MCF 10A (cell line): ENCODE measurements around the gene SLC23A3. TPM values are rescaled to one million over a fixed set of nuclear protein-coding genes. Genes with fewer than 3 reads are reported as not detected.

ENCODE experiments used
- BruUV-seq: library from RNA; stranded (reverse); fragments of 400-500 nt; replicated peaks from 2 replicates; lab custom pipeline; 2021; lab: Mats Ljungman, UMichigan
- CTCF ChIA-PET: fragments of 300-600 bp; sonication (Branson Sonifier 250); formaldehyde crosslinking; extraction: SDS; loops from one replicate; lab custom pipeline; 2021; ENCODE audit warnings: antibody characterized with exemption, inconsistent platforms; lab: Yijun Ruan, JAX
- POLR2A ChIA-PET: fragments of 300-600, 350-650 bp; sonication (Branson Sonifier 250); formaldehyde crosslinking; extraction: SDS; loops from one replicate; lab custom pipeline; 2020; ENCODE audit warnings: antibody characterized with exemption, inconsistent platforms; lab: Yijun Ruan, JAX
- DNase-seq: peaks from one replicate; pipeline ENCODE4 v3.0.0-alpha.2; 2018; ENCODE audit not compliant: unreplicated experiment
- H3K27ac Mint-ChIP-seq: one replicate; pipeline ENCODE4 v1.8.0; 2022; ENCODE audit warnings: mild to moderate bottlenecking, low read depth, mixed read lengths; ENCODE audit not compliant: unreplicated experiment
- H3K27me3 Mint-ChIP-seq: one replicate; pipeline ENCODE4 v1.8.0; 2022; ENCODE audit warnings: mixed read lengths; ENCODE audit not compliant: insufficient read depth, unreplicated experiment
- H3K36me3 Mint-ChIP-seq: one replicate; pipeline ENCODE4 v1.8.0; 2022; ENCODE audit warnings: mild to moderate bottlenecking, moderate library complexity, mixed read lengths; ENCODE audit not compliant: insufficient read depth, unreplicated experiment
- H3K4me1 Mint-ChIP-seq: one replicate; pipeline ENCODE4 v1.8.0; 2022; ENCODE audit warnings: mixed read lengths; ENCODE audit not compliant: insufficient read depth, unreplicated experiment
- H3K4me3 Mint-ChIP-seq: one replicate; pipeline ENCODE4 v1.8.0; 2022; ENCODE audit warnings: mild to moderate bottlenecking, moderate library complexity, mixed read lengths; ENCODE audit not compliant: unreplicated experiment
- H3K9me3 Mint-ChIP-seq: one replicate; pipeline ENCODE4 v1.8.0; 2022; ENCODE audit warnings: mixed read lengths; ENCODE audit not compliant: unreplicated experiment
- CTCF ChIP-seq: fragments of 200-600 bp; IDR thresholded peaks from one replicate; pipeline ENCODE4 v1.8.0; 2022; ENCODE audit warnings: antibody characterized with exemption, mild to moderate bottlenecking; ENCODE audit not compliant: unreplicated experiment
- intact Hi-C: fragments of 100-400 bp; cut with micrococcal nuclease; formaldehyde crosslinking; loops from 2 replicates; pipeline ENCODE4 v1.14.1; 2022
- total RNA-seq: library from RNA; stranded (reverse); gene quantifications from 2 replicates; pipeline ENCODE4 v1.2.3, GENCODE V29; 2022

SLC23A3 gene
- total RNA-seq, 1 experiment from 2014 or later: 1.7 TPM

GRCh38 chr2:219112062-219112406, 57.8 kb downstream of the SLC23A3 start:
- intact Hi-C loops: no loop called here
- no peak overlapping the region for H3K27ac Mint-ChIP-seq
- ChIA-PET CTCF (interaction anchor here (1.2 to 2.4 kb wide), 9 partner anchors 8 to 424 kb away, joined by 3 to 9 read pairs (median 4); no protein-coding TSS in a partner anchor), POLR2A (no interaction called here)
- H3K4me3 Mint-ChIP-seq: no peak overlapping the region
- no peak for DNase-seq
- H3K36me3 Mint-ChIP-seq: peaks cover 9% of the 10 kb centered on the region
- H3K9me3 Mint-ChIP-seq: no peaks in the 10 kb centered on the region
- no peaks in the 10 kb centered on the region for H3K4me1 Mint-ChIP-seq
- BruUV-seq: no TSS peak
- no peak for TF ChIP-seq CTCF
- no peaks in the 10 kb centered on the region for H3K27me3 Mint-ChIP-seq

Other genes with a start within 250 kb of the SLC23A3 start
- not detected in 2 replicates for gene CDK5R2, start 210.4 kb downstream of the SLC23A3 start, total RNA-seq
- not detected in 2 replicates for gene FEV, start 184.8 kb downstream of the SLC23A3 start, total RNA-seq
- not detected in 2 replicates for gene CRYBA2, start 176.6 kb downstream of the SLC23A3 start, total RNA-seq
- gene CFAP65, start 128.5 kb downstream of the SLC23A3 start, total RNA-seq: not detected in 2 replicates
- gene IHH, start 109.1 kb downstream of the SLC23A3 start, total RNA-seq: not detected in 2 replicates
- gene NHEJ1, start 9.2 kb downstream of the SLC23A3 start, total RNA-seq: 7.5 and 11.5 TPM in 2 replicates
- 33.9 and 39.1 TPM in 2 replicates for gene CNPPD1, start 6.9 kb upstream of the SLC23A3 start, total RNA-seq
- 49.3 and 64.5 TPM in 2 replicates for gene RETREG2, start 8.2 kb upstream of the SLC23A3 start, total RNA-seq
- gene ZFAND2B, start 36.8 kb upstream of the SLC23A3 start, total RNA-seq: 61.0 and 73.1 TPM in 2 replicates
- 13.8 and 18.8 TPM in 2 replicates for gene ABCB6, start 48.9 kb upstream of the SLC23A3 start, total RNA-seq
- gene ATG9A, start 59.6 kb upstream of the SLC23A3 start, total RNA-seq: 52.1 and 60.8 TPM in 2 replicates
- 45.5 and 45.6 TPM in 2 replicates for gene ANKZF1, start 59.8 kb upstream of the SLC23A3 start, total RNA-seq
- gene GLB1L, start 75.4 kb upstream of the SLC23A3 start, total RNA-seq: 4.9 and 7.5 TPM in 2 replicates
- gene STK16, start 75.5 kb upstream of the SLC23A3 start, total RNA-seq: 33.4 and 42.7 TPM in 2 replicates
- gene TUBA4B, start 83.2 kb upstream of the SLC23A3 start, total RNA-seq: not detected in 2 replicates
- 37.2 and 80.5 TPM in 2 replicates for gene TUBA4A, start 83.9 kb upstream of the SLC23A3 start, total RNA-seq
- gene DNAJB2, start 109.3 kb upstream of the SLC23A3 start, total RNA-seq: 58.2 and 59.8 TPM in 2 replicates
- not detected in 2 replicates for gene PTPRN, start 139.4 kb upstream of the SLC23A3 start, total RNA-seq
- gene RESP18, start 162.7 kb upstream of the SLC23A3 start, total RNA-seq: not detected in 2 replicates
- gene DNPEP, start 217.9 kb upstream of the SLC23A3 start, total RNA-seq: 81.3 and 81.5 TPM in 2 replicates
- not detected in 2 replicates for gene DES, start 248.3 kb upstream of the SLC23A3 start, total RNA-seq